HG02759 (cell line): ENCODE measurements around the gene RNF213.
"Not testable (repeated sequence)": the region's sequence is repeated elsewhere in the genome, so short reads cannot be mapped to it uniquely, and the experiment has no call there.

Source experiments
- ATAC-seq: cut with Tn5 transposase; IDR thresholded peaks from one replicate; pipeline ENCODE4 v1.9.1; 2021; ENCODE audit warnings: mild to moderate bottlenecking, moderate library complexity; ENCODE audit not compliant: unreplicated experiment

The RNF213 gene

GRCh38 chr17:80223838-80224497 lies 36.7 kb upstream of the RNF213 start:
- ATAC-seq = no peak

- ATAC-seq = no peak
These were observed 36.0 kb upstream of the RNF213 start for GRCh38 chr17:80224683-80225082.

GRCh38 chr17:80225230-80225629 lies 35.4 kb upstream of the RNF213 start:
- ATAC-seq = no peak

- ATAC-seq = no peak
These were observed 33.5 kb upstream of the RNF213 start for GRCh38 chr17:80227156-80227555.

GRCh38 chr17:80227666-80228065 lies 33.0 kb upstream of the RNF213 start:
- ATAC-seq = no peak

- ATAC-seq = no peak
These were observed 32.2 kb upstream of the RNF213 start for GRCh38 chr17:80228477-80228876.

GRCh38 chr17:80229011-80229410 lies 31.6 kb upstream of the RNF213 start:
- no peak for ATAC-seq

- no peak for ATAC-seq
These were observed 28.2 kb upstream of the RNF213 start for GRCh38 chr17:80232438-80232837.

GRCh38 chr17:80233202-80233601 lies 27.4 kb upstream of the RNF213 start:
- ATAC-seq = no peak

- ATAC-seq = no peak
These were observed 23.7 kb upstream of the RNF213 start for GRCh38 chr17:80236911-80237310.

- no peak for ATAC-seq
These were observed 23.3 kb upstream of the RNF213 start for GRCh38 chr17:80237386-80237785.

GRCh38 chr17:80242505-80242904 lies 18.1 kb upstream of the RNF213 start:
- no peak for ATAC-seq

GRCh38 chr17:80243526-80244433 lies 16.9 kb upstream of the RNF213 start:
- ATAC-seq = no peak

GRCh38 chr17:80244448-80244847 lies 16.2 kb upstream of the RNF213 start:
- not testable (repeated sequence) for ATAC-seq

GRCh38 chr17:80244871-80245509 lies 15.7 kb upstream of the RNF213 start:
- no peak for ATAC-seq

GRCh38 chr17:80245566-80246265 lies 14.9 kb upstream of the RNF213 start:
- no peak for ATAC-seq

- ATAC-seq = no peak
These were observed 14.4 kb upstream of the RNF213 start for GRCh38 chr17:80246266-80246681.

- no peak for ATAC-seq
These were observed 13.9 kb upstream of the RNF213 start for GRCh38 chr17:80246726-80247125.

- ATAC-seq = no peak
These were observed 13.1 kb upstream of the RNF213 start for GRCh38 chr17:80247561-80247960.

GRCh38 chr17:80248001-80248893 lies 12.4 kb upstream of the RNF213 start:
- no peak for ATAC-seq
